Lung (tissue), 12 donors: ENCODE data around the gene ASB8. TPM values are rescaled to one million over a fixed set of nuclear protein-coding genes. Genes with fewer than 3 reads are reported as not detected.
A peak's percentile ranks its signal among the peaks of the same experiment; 100 is the strongest.
"Not testable (repeated sequence)": the region's sequence is repeated elsewhere in the genome, so short reads cannot be mapped to it uniquely, and the experiment has no call there.

Experiments
- ATAC-seq: fragments of 200-7000 bp; cut with Tn5 transposase; one replicate; pipeline ENCODE4 v1.9.1; 2020; ENCODE audit warnings: moderate number of reproducible peaks; ENCODE audit not compliant: insufficient read depth, low FRiP score
- DNase-seq, 3 donors: peaks; one replicate each; pipeline ENCODE4 v3.0.0-alpha.2; 2013 to 2017
- H3K27ac ChIP-seq, 2 donors: one replicate each; pipeline ENCODE4 v1.5.1; 2013; ENCODE audit warnings: mild to moderate bottlenecking in 2 of 2, moderate library complexity in 2 of 2, control low read depth in 1 of 2, inconsistent platforms in 1 of 2, low read depth in 1 of 2, low read length in 1 of 2
- H3K27me3 ChIP-seq, 3 donors: one replicate each; pipeline ENCODE4 v1.5.1; 2013; ENCODE audit warnings: low read length in 2 of 3; ENCODE audit not compliant: control insufficient read depth in 3 of 3, insufficient read depth in 3 of 3
- H3K36me3 ChIP-seq, 4 donors: one replicate each; pipeline ENCODE4 v1.5.1; 2013; ENCODE audit warnings: low read length in 4 of 4, mild to moderate bottlenecking in 1 of 4, moderate library complexity in 1 of 4; ENCODE audit not compliant: control insufficient read depth in 4 of 4, insufficient read depth in 4 of 4
- H3K4me1 ChIP-seq, 5 donors: one replicate each; pipeline ENCODE4 v1.5.1; 2013; ENCODE audit warnings: low read length in 5 of 5, mild to moderate bottlenecking in 2 of 5, moderate library complexity in 1 of 5; ENCODE audit not compliant: control insufficient read depth in 5 of 5, insufficient read depth in 5 of 5
- H3K4me3 ChIP-seq: one replicate; pipeline ENCODE4 v1.5.1; 2013; ENCODE audit warnings: mild to moderate bottlenecking, control low read depth, moderate library complexity
- H3K9ac ChIP-seq, 2 donors: one replicate each; pipeline ENCODE4 v1.5.1; 2013; ENCODE audit warnings: low read length in 2 of 2, control low read depth in 1 of 2; ENCODE audit not compliant: insufficient read depth in 1 of 2
- H3K9me3 ChIP-seq, 4 donors: one replicate each; pipeline ENCODE4 v1.5.1; 2013; ENCODE audit warnings: low read length in 3 of 4, mild to moderate bottlenecking in 1 of 4, moderate library complexity in 1 of 4; ENCODE audit not compliant: control insufficient read depth in 4 of 4, insufficient read depth in 3 of 4
- WGBS, 2 donors: extraction: QIAGEN DNeasy Blood & Tissue Kit; methylation state at CpG; one replicate each; pipeline ENCODE4 v1.1.7; 2013; 5-methylcytosine and 5-hydroxymethylcytosine counted together
- polyA plus RNA-seq, 2 donors: library from polyadenylated mRNA; stranded (reverse); fragments of 200-250 nt; gene quantifications; one replicate each; pipeline ENCODE4 v1.2.1, GENCODE V29; 2013
- total RNA-seq, 2 donors: library from RNA; depleted of rRNA in 1 of 2; stranded (reverse); fragments of >200 nt in 1 of 2; gene quantifications; one replicate each; pipeline ENCODE4 v1.2.1, GENCODE V29; 2014 to 2021
- TF ChIP-seq, protein P1 (sequence below): IDR thresholded peaks from 2 replicates; pipeline ENCODE4 v1.5.1; 2012; ENCODE audit warnings: mild to moderate bottlenecking; ENCODE audit errors: control extremely low read depth, extremely low read depth
- donor health status: control.
- donor health status: control.
- donor health status: Bipolar disorder and iron deficiency.
- donor health status: healthy.
- donor health status: DM: yes; HTN: yes; CAD: no.

ASB8 gene
- total and polyA plus RNA-seq, 4 donors = 12.0 to 55.1 (median 26.9) TPM

DNA sequence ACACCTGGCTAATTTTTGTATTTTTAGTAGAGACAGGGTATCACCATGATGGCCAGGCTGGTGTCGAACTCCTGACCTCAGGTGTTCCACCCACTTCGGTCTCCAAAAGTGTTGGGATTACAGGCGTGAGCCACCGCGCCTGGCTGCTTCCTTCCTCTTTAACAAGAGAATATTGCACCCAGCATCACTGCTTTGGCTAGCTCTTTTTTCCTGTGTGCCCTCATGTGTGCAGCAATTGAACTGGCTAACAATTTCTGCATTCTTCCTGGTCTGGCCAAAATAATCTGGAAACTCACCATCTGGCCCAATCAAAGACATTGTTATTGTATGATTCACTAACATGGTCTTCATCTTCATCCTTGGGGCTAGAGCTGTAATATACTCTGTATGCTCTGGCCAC lies 2.7 kb upstream of the ASB8 start:
- TF ChIP-seq, protein P1, sequence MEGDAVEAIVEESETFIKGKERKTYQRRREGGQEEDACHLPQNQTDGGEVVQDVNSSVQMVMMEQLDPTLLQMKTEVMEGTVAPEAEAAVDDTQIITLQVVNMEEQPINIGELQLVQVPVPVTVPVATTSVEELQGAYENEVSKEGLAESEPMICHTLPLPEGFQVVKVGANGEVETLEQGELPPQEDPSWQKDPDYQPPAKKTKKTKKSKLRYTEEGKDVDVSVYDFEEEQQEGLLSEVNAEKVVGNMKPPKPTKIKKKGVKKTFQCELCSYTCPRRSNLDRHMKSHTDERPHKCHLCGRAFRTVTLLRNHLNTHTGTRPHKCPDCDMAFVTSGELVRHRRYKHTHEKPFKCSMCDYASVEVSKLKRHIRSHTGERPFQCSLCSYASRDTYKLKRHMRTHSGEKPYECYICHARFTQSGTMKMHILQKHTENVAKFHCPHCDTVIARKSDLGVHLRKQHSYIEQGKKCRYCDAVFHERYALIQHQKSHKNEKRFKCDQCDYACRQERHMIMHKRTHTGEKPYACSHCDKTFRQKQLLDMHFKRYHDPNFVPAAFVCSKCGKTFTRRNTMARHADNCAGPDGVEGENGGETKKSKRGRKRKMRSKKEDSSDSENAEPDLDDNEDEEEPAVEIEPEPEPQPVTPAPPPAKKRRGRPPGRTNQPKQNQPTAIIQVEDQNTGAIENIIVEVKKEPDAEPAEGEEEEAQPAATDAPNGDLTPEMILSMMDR = no peak
- DNase-seq (no peak), ATAC-seq (no peak)
- H3K27me3 ChIP-seq = no peaks in the 10 kb centered on the region
- no peak overlapping the region for H3K27ac ChIP-seq
- H3K36me3 ChIP-seq = peaks cover 0 to 3% (median 0%) of the 10 kb centered on the region in 4 donors
- no peak overlapping the region for H3K9ac ChIP-seq
- no peaks in the 10 kb centered on the region for H3K9me3 ChIP-seq
- WGBS, 2 donors = 34 to 75% methylated on average over 5 of the region's 5 CpGs
- peaks cover 0 to 11% (median 3%) of the 10 kb centered on the region in 5 donors for H3K4me1 ChIP-seq
- no peak overlapping the region for H3K4me3 ChIP-seq

DNA sequence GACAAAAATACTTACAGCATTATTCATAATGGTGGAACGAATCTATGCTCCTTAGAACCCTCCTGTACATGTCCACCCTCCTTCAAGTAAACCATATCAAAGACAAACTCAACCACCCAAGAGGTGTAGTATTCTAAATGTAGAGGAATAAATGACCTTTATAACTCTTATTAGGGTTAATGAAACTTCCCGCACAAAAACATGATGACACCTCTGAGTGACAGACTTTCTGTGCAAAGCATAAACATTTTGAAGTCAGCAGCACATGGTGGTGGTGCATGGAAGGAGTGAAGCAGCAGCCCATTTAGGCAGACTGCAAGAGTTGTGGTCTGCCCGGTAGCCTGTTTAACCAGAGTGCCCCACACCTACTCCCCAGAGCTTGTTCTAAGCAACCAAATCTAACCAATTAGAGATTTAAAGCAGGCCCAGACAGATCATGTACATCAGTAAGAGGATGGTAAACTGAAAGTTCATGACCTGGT lies 615 bp upstream of the ASB8 start:
- Histone ChIP-seq H3K4me1 (peaks cover 0 to 11% (median 3%) of the 10 kb centered on the region in 5 donors), H3K9ac (peak overlapping the region in 1 of 2 donors; percentile 85), H3K27me3 (no peaks in the 10 kb centered on the region), H3K36me3 (peaks cover 0 to 6% (median 2%) of the 10 kb centered on the region in 4 donors), H3K4me3 (no peak overlapping the region), H3K27ac (peak overlapping the region; percentile 84 to 85), H3K9me3 (no peaks in the 10 kb centered on the region)
- WGBS, 2 donors = 65% methylated on average over 3 of the region's 3 CpGs
- DNase-seq = no peak
- no peak for ATAC-seq
- TF ChIP-seq, protein P1 = no peak

- DNase-seq (no peak), ATAC-seq (no peak)
- H3K36me3 ChIP-seq = peaks cover 0 to 9% (median 5%) of the 10 kb centered on the region in 4 donors
- TF ChIP-seq, protein P1 = no peak
- peak overlapping the region in 1 of 2 donors; percentile 67 for H3K9ac ChIP-seq
- no peaks in the 10 kb centered on the region for H3K9me3 ChIP-seq
- 29 to 32% methylated on average over 8 of the region's 8 CpGs for WGBS, 2 donors
- H3K4me1 ChIP-seq = peaks cover 0 to 11% (median 3%) of the 10 kb centered on the region in 5 donors
- H3K27me3 ChIP-seq = no peaks in the 10 kb centered on the region
- H3K4me3 ChIP-seq = peak overlapping the region; percentile 85
- peak overlapping the region; percentile 82 to 90 for H3K27ac ChIP-seq
Observed at GRCh38 chr12:48156652-48157017, 680 bp downstream of the ASB8 start.

DNA sequence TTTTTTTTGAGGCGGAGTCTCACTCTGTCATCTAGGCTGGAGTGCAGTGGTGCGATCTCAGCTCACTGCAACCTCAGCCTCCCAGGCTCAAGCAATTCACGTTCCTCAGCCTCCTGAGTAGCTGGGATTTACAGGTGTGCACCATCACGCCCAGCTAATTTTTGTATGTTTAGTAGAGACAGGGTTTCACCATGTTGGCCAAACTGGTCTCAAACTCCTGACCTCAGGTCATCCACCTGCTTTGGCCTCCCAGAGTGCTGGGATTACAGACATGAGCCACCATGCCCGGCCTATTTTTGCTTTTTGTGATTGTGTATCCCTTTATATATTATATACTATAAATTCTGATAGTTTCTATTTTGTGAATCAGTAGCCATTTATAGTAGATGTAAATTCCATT lies 1.5 kb downstream of the ASB8 start:
- ATAC-seq, H3K27me3 ChIP-seq, H3K4me3 ChIP-seq, H3K27ac ChIP-seq, H3K9ac ChIP-seq, H3K9me3 ChIP-seq, H3K4me1 ChIP-seq, DNase-seq: not testable (repeated sequence)
- H3K36me3 ChIP-seq = peaks cover 6 to 18% (median 11%) of the 10 kb centered on the region in 4 donors
- WGBS, 2 donors = 97 to 98% methylated on average over 5 of the region's 5 CpGs
